Uterus (tissue), 2 donors: ENCODE data around the gene FAM83F.

Experiments
- POLR2A ChIP-seq, 2 donors: fragments of 450-650 bp; IDR thresholded peaks; one replicate each; pipeline ENCODE4 v1.6.1; 2016; ENCODE audit warnings: antibody characterized with exemption in 2 of 2, mild to moderate bottlenecking in 1 of 2, moderate library complexity in 1 of 2
- TF ChIP-seq, protein P1 (sequence below), 4 experiments: fragments of 200-600 bp in 2 of 4; fragments of 450-650 bp in 2 of 4; sonication (generic) in 2 of 4; IDR thresholded peaks; one replicate each; pipeline ENCODE4 v1.5.1; 2016 to 2019; ENCODE audit warnings: antibody characterized with exemption in 4 of 4, mild to moderate bottlenecking in 2 of 4, moderate library complexity in 1 of 4

DNA sequence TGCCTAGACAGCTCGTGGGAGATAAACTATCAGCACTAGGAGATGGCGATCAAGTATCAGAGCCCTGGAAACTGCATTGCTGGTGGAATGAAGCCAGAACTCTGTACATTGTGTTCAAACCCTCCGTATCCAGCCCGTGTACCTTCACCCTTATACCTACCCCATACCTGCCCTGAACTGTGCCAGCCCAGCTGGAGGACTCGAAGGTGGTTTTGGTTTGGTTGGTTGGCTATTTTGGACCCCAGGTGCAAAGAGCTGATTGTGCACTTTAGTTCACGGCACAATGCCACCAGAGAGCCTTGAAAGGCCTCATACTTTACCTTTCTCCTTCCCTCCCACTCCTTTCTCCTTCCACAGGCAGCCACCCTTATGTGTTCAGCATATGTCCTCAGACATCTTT lies 16.0 kb downstream of the FAM83F start:
- TF ChIP-seq, protein P1, sequence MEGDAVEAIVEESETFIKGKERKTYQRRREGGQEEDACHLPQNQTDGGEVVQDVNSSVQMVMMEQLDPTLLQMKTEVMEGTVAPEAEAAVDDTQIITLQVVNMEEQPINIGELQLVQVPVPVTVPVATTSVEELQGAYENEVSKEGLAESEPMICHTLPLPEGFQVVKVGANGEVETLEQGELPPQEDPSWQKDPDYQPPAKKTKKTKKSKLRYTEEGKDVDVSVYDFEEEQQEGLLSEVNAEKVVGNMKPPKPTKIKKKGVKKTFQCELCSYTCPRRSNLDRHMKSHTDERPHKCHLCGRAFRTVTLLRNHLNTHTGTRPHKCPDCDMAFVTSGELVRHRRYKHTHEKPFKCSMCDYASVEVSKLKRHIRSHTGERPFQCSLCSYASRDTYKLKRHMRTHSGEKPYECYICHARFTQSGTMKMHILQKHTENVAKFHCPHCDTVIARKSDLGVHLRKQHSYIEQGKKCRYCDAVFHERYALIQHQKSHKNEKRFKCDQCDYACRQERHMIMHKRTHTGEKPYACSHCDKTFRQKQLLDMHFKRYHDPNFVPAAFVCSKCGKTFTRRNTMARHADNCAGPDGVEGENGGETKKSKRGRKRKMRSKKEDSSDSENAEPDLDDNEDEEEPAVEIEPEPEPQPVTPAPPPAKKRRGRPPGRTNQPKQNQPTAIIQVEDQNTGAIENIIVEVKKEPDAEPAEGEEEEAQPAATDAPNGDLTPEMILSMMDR (IDR thresholded peaks at IDR 0.05): no peak
- no peak for TF ChIP-seq POLR2A (IDR thresholded peaks at IDR 0.05)
